ENCODE results near the gene CYP24A1.

DNA sequence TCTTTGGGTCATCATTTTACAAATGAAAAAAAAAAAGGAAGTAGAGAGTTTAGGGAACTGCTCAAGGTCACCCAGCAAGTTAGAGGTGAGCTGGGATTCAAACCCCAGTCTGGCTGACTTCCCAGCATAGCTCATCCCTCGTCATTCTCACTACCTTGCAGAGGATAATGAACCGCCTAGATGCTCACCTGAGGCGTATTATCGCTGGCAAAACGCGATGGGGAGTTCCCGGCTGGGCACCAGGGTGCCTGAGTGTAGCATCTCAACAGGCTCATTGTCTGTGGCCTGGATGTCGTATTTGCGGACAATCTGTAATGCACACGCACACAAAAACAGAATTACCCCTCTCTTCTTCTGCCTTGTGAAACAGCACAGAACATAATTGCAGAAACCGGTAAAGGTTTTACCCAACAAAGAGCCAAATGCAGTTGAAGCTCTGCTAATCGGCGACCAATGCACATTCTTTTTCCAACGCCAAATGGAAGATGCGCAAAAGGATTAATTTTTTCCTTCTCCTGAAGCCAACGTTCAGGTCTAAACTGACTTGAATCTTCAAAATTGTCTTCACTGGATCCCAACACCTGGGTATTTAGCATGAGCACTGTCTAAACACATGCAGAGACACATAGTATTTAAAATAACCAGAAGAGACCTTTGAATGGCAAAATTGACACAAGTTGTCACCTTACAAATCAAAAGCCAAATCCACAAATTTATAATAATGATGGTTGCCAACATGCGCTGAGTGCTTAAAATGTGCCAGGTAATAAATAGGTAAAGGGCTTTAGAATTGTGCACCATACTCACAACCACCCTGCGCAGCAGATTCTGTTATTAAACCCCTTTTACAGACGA is 16.6 kb downstream of the CYP24A1 start:
- TF ChIP-seq EZH2 (IDR thresholded peaks at IDR 0.05; ENCODE audit: borderline replicate concordance, low read length): no peak
- TF ChIP-seq, protein P1, sequence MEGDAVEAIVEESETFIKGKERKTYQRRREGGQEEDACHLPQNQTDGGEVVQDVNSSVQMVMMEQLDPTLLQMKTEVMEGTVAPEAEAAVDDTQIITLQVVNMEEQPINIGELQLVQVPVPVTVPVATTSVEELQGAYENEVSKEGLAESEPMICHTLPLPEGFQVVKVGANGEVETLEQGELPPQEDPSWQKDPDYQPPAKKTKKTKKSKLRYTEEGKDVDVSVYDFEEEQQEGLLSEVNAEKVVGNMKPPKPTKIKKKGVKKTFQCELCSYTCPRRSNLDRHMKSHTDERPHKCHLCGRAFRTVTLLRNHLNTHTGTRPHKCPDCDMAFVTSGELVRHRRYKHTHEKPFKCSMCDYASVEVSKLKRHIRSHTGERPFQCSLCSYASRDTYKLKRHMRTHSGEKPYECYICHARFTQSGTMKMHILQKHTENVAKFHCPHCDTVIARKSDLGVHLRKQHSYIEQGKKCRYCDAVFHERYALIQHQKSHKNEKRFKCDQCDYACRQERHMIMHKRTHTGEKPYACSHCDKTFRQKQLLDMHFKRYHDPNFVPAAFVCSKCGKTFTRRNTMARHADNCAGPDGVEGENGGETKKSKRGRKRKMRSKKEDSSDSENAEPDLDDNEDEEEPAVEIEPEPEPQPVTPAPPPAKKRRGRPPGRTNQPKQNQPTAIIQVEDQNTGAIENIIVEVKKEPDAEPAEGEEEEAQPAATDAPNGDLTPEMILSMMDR (IDR thresholded peaks at IDR 0.05; ENCODE audit: low read length): no peak
